Brain microvascular endothelial cell (primary cell): Measurements from ENCODE around the gene CPNE6.

Source experiments
- DNase-seq: peaks from one replicate; pipeline ENCODE4 v3.0.0-alpha.2; 2020
- H3K27ac ChIP-seq: fragments of 250-450 bp; sonication (Bioruptor Pico); 2 replicates; pipeline ENCODE4 v1.5.1; 2020; ENCODE audit warnings: mild to moderate bottlenecking, moderate library complexity
- H3K27me3 ChIP-seq: fragments of 250-450 bp; sonication (Bioruptor Pico); replicated peaks from 2 replicates; pipeline ENCODE4 v1.5.1; 2020; ENCODE audit warnings: mild to moderate bottlenecking
- H3K36me3 ChIP-seq: fragments of 250-450 bp; sonication (Bioruptor Pico); replicated peaks from 2 replicates; pipeline ENCODE4 v1.5.1; 2020; ENCODE audit warnings: mild to moderate bottlenecking
- H3K4me3 ChIP-seq: 2 replicates; pipeline ENCODE4 v1.5.1; 2011; ENCODE audit warnings: low read depth, mild to moderate bottlenecking, control low read depth, low read length, moderate library complexity
- in situ Hi-C: cut with HindIII; loops from 2 replicates; pipeline ENCODE4 v1.10.0; 2017; ENCODE audit warnings: low sequenced_read_pairs, low pct_ligation_motif_present
- TF ChIP-seq, protein P1 (sequence below): IDR thresholded peaks from 2 replicates; pipeline ENCODE4 v1.5.1; 2011; ENCODE audit warnings: low read depth, mild to moderate bottlenecking, moderate library complexity, low read length, control low read depth, inconsistent platforms; ENCODE audit errors: missing control alignments

Gene CPNE6

DNA sequence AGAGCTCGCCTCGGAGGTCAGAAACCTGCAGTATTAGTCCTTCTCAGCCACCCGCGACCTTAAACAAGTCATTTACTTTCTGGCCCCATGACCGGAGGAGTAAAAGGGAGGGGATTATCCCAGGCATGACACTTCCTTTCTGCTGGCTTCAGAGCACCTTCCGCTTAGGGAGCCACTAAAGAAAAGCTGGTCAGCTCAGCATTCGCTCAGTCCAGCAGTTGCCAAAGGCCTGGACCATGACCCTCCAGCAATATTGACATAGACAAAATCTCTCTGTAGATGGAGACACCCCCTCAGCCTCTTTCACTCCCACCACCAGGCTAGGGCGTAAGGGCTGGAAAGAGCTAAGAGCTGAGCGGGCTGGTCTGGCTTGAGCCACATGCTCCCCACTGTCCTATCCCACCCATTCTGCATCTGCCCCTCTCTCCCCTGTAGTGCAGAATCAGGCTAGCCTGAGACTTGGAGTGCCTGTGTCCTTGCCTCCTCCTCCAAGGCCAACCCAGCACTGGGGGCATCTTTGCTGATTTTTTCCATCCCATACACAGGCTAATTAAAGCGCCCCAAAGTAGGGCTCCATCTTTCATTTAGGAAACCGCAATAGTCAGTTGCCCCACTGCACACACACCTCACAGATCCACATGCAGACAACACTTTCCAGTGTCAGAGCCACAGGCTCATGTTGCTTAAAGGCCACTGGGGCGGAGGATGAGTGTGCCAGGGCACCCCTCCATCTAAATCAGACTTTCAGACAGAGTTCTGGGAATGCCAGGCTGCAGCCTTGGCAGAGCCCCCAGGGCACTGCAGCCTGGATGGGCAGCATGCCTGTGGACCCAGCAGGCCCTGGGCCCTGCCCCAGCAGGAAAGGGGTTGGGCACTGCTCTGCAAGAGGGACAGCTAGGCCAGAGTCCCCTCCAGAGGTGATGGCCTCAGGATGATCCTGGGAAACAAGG, 4.0 kb upstream of the CPNE6 start:
- Histone ChIP-seq H3K36me3 (no peaks in the 10 kb centered on the region), H3K4me3 (no peak overlapping the region), H3K27ac (no peak overlapping the region), H3K27me3 (peaks cover 6% of the 10 kb centered on the region)
- in situ Hi-C loops, result no loop called here
- DNase-seq, result no peak
- TF ChIP-seq, protein P1, sequence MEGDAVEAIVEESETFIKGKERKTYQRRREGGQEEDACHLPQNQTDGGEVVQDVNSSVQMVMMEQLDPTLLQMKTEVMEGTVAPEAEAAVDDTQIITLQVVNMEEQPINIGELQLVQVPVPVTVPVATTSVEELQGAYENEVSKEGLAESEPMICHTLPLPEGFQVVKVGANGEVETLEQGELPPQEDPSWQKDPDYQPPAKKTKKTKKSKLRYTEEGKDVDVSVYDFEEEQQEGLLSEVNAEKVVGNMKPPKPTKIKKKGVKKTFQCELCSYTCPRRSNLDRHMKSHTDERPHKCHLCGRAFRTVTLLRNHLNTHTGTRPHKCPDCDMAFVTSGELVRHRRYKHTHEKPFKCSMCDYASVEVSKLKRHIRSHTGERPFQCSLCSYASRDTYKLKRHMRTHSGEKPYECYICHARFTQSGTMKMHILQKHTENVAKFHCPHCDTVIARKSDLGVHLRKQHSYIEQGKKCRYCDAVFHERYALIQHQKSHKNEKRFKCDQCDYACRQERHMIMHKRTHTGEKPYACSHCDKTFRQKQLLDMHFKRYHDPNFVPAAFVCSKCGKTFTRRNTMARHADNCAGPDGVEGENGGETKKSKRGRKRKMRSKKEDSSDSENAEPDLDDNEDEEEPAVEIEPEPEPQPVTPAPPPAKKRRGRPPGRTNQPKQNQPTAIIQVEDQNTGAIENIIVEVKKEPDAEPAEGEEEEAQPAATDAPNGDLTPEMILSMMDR, result no peak

DNA sequence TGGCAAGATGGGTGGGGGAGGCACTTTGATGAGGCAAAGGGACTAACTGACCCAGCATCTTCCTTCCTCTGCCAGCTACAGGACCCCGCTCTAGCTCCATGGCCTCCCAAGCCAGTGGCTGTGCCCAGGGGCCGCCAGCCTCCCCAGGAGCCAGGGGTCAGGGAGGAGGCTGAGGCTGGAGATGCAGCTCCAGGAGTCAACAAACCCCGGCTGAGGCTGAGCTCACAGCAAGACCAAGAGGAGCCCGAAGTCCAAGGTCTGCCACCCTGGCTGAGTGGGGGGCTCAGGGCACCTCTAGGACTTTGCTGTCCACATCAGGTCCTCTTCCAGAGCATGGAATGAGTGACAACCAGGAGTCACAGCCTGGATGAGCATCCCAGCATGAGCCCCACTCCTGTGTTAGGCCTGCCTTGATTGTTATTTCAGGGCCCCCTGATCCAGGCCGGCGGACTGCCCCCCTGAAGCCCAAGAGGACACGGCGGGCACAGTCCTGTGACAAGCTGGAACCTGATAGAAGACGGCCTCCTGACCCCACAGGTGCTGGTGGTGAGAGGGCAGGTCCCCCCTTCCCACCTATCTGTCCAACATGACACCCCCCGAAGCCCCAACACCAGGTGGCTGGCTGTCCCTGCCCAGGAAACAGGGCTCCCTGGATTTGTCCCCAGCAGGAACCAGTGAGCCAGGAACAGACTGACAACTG, 2.5 kb upstream of the CPNE6 start:
- TF ChIP-seq, protein P1, result no peak
- H3K27me3 ChIP-seq, result peaks cover 6% of the 10 kb centered on the region
- H3K27ac ChIP-seq, result no peak overlapping the region
- DNase-seq, result no peak
- no peak overlapping the region for H3K4me3 ChIP-seq
- no peaks in the 10 kb centered on the region for H3K36me3 ChIP-seq
- in situ Hi-C loops, result no loop called here

DNA sequence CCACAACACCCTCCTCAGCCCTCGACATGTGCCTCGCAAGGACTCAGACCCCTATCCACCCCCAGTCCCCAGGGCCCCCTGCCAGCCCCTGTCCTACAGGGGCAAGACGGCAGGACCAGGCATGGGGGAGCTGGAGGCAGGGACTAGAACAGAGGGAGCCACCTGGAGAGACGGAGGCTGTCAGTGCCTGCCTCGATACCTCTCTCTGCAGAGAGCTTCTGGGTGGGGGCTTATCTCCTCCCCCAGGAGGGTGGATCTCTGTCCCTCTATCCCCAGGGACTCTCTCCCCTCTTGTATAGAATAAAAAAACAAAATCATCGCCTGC, 2.0 kb upstream of the CPNE6 start:
- no peak overlapping the region for H3K4me3 ChIP-seq
- H3K27me3 ChIP-seq, result peaks cover 6% of the 10 kb centered on the region
- TF ChIP-seq, protein P1, result no peak
- DNase-seq, result no peak
- no peaks in the 10 kb centered on the region for H3K36me3 ChIP-seq
- in situ Hi-C loops, result no loop called here
- H3K27ac ChIP-seq, result no peak overlapping the region

DNA sequence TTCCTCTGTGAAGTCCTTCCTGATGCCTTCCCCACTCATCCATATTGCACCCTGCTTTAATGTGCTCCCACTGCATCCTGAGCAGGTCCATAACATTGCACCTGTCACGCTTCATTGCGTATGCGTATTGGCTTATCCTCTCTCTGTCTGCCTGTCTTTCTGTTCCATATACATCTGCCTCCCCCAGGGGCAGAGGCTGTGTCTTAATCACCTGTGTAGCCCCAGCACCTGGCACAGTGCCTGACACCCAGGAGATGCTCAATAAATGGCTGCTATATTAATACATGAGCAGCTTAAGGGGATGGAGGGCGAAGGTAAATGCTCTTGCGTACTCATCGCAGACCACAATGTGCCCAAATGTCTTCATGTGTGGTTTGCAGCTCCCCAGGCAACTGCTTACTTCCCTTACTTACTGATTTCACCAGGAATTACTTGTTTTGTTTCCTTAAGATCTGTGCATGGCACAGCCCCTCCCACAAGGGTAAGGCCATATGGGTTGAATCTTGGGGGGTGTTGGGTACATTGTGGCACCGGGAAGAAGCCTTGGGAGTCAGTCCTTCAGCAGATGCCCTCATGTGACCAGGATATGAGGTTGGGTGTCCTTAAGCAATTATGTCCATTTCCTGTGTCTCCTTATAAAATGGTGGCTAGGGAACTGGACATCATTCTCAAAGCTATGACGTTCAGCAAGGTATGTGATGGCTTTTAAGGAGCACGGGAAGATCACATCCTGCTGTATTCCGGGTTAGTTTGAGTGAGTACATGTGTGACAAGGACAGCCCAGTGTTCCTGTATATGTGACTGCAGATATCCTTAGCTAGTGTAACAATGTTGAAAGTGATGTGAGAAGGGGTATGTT, 848 bp upstream of the CPNE6 start:
- in situ Hi-C loops, result no loop called here

DNA sequence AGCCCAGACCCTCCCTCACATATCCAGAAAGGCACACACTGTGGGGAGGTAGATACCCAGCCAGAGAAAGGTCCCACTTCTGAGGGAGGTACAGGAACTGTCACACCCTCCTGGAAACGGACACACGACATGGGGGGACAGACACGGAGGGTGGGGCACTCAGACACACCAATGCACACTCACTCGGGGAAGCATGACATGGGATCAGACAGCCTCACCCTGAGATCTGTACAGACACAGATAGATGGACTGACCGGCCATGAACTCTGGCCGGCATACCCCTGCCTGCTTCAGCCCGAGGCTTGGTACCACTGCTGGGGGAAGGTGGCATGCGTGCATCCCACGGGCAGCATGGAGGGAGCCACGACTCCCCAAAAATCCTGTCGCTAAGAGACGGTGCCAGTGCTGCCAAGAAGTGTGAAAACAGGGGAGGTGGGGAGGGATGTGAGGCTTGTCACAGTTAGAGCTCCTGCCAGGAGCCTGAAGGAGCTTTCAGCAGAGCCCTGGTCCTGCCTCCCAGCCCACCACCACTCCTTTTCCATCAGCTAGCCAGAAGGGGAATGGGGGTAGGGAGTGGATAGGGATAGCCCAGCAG, 571 bp downstream of the CPNE6 start:
- no peak for DNase-seq
- Histone ChIP-seq H3K4me3 (no peak overlapping the region), H3K36me3 (no peaks in the 10 kb centered on the region), H3K27me3 (peaks cover 6% of the 10 kb centered on the region), H3K27ac (no peak overlapping the region)
- TF ChIP-seq, protein P1, result no peak
- in situ Hi-C loops, result no loop called here

More for the DNA sequence above, 848 bp upstream of the CPNE6 start:
- peaks cover 6% of the 10 kb centered on the region for H3K27me3 ChIP-seq
- no peak overlapping the region for H3K4me3 ChIP-seq
- DNase-seq, result no peak
- no peaks in the 10 kb centered on the region for H3K36me3 ChIP-seq
- TF ChIP-seq, protein P1, result no peak
- no peak overlapping the region for H3K27ac ChIP-seq
